HEK293 (cell line): Measurements from ENCODE around the gene SLC1A1.

Source experiments
- REST ChIP-seq: fragments of 450-650 bp; formaldehyde crosslinking; IDR thresholded peaks from 2 replicates; pipeline ENCODE4 v1.5.1; 2016; ENCODE audit warnings: missing biosample characterization, missing genetic modification characterization
- TCF7L2 ChIP-seq: IDR thresholded peaks from 2 replicates; pipeline ENCODE4 v1.6.1; 2011; ENCODE audit warnings: low read depth, mild to moderate bottlenecking, inconsistent platforms, low read length, moderate library complexity, borderline replicate concordance
- TF ChIP-seq, protein P1 (sequence below): fragments of 450-650 bp; formaldehyde crosslinking; IDR thresholded peaks from 2 replicates; pipeline ENCODE4 v1.5.1; 2016; ENCODE audit warnings: missing biosample characterization, missing genetic modification characterization

DNA sequence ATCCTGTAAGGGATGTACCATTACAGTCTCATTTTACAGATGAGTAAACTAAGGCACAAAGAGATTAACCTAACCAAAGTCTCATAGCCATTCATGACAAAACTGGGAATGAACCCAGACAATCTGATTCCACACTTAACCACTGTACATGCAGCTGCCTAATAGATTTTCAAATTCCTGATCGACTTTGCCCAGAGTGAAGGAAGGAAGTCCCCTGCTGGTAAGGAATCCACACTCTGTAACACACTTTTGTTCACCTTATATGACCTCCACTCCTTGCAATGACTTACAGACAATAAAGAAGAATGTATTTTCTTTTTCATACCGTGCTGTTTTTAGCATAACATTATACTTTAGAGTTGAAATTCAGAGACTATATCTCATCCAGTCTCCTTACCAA, 140.6 kb downstream of the SLC1A1 start:
- no peak for TF ChIP-seq TCF7L2
- no peak for TF ChIP-seq REST (tag by site-specific recombination)
- TF ChIP-seq, protein P1, sequence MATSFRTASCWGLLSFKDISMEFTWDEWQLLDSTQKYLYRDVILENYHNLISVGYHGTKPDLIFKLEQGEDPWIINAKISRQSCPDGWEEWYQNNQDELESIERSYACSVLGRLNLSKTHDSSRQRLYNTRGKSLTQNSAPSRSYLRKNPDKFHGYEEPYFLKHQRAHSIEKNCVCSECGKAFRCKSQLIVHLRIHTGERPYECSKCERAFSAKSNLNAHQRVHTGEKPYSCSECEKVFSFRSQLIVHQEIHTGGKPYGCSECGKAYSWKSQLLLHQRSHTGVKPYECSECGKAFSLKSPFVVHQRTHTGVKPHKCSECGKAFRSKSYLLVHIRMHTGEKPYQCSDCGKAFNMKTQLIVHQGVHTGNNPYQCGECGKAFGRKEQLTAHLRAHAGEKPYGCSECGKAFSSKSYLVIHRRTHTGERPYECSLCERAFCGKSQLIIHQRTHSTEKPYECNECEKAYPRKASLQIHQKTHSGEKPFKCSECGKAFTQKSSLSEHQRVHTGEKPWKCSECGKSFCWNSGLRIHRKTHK (tag by site-specific recombination) = no peak
